Left lung (tissue), 10 donors: Measurements from ENCODE around the gene GNLY. TPM values are rescaled to one million over a fixed set of nuclear protein-coding genes. Genes with fewer than 3 reads are reported as not detected.

Source experiments
- ATAC-seq: fragments of 200-7000 bp; cut with Tn5 transposase; one replicate; pipeline ENCODE4 v1.9.1; 2020; ENCODE audit warnings: moderate library complexity
- DNase-seq, 4 donors: peaks; one replicate each; pipeline ENCODE4 v3.0.0-alpha.2; 2013 to 2020
- H3K27ac ChIP-seq, 2 donors: fragments of 200-600 bp; sonication (generic) in 1 of 2; one replicate each; pipeline versions ENCODE4 v1.5.0 to v1.8.0; 2020 to 2021
- H3K27me3 ChIP-seq, 2 donors: fragments of 200-600 bp; sonication (generic) in 1 of 2; one replicate each; pipeline versions ENCODE4 v1.5.0 to v1.8.0; 2020 to 2021
- H3K36me3 ChIP-seq, 2 donors: fragments of 200-600 bp; sonication (generic) in 1 of 2; one replicate each; pipeline versions ENCODE4 v1.5.0 to v1.8.0; 2020 to 2021
- H3K4me1 ChIP-seq, 2 donors: fragments of 200-600 bp; one replicate each; pipeline ENCODE4 v1.8.0; 2021
- H3K4me3 ChIP-seq, 2 donors: fragments of 200-600 bp; sonication (generic) in 1 of 2; one replicate each; pipeline versions ENCODE4 v1.5.0 to v1.8.0; 2020 to 2021; ENCODE audit warnings: mild to moderate bottlenecking in 1 of 2
- H3K9me3 ChIP-seq, 2 donors: fragments of 200-600 bp; sonication (generic) in 1 of 2; one replicate each; pipeline versions ENCODE4 v1.5.0 to v1.8.0; 2020 to 2021
- intact Hi-C, 2 donors: fragments of 100-400 bp; cut with DNase I; formaldehyde crosslinking; loops; one replicate each; pipeline versions ENCODE4 v1.11.2 to v1.14.2; 2022
- polyA plus RNA-seq, 6 donors: library from polyadenylated mRNA; unstranded; fragments of 120-200 nt; gene quantifications; one replicate each; pipeline ENCODE4 v1.2.1, GENCODE V29; 2013; ENCODE audit not compliant: insufficient read length in 6 of 6
- total RNA-seq, 2 donors: library from RNA; stranded (reverse); fragmentation: NEBNext Ultra II Directional; extraction: Animal tissue kit (Norgen Biotek cat#: 25700); gene quantifications; one replicate each; pipeline ENCODE4 v1.2.1, GENCODE V29; 2021
- TF ChIP-seq, protein P1 (sequence below), 2 donors: fragments of 200-600 bp; sonication (generic) in 1 of 2; IDR thresholded peaks; one replicate each; pipeline versions ENCODE4 v1.5.0 to v1.8.0; 2021; ENCODE audit warnings: antibody characterized with exemption in 2 of 2
- donor health status: DM: no; HTN: yes; CAD: no.
- donor health status: DM: no; HTN: no; CAD: no.

The GNLY gene
- total and polyA plus RNA-seq, 8 donors: 0.90 to 10.5 (median 2.2) TPM

DNA sequence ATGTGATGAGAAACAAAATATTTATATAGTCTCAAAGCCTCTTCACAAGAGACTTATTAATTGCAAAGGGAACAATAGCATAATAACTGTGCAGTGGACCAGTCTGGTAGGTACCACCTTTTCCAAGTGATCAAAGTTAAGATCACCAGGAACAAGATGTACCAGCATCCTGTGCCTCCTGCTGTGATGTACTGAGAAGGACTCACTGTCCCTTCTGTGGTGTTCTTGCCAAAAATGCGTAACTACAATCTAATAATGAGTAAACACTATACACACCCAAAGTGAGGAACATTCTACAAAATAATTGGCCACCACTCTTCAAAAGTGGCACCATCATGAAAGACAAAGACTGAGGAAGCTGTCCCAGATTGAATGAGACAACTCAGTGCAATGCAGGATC, 14.5 kb downstream of the GNLY start:
- peaks cover 80 to 99% of the 10 kb centered on the region in 2 donors for H3K4me1 ChIP-seq
- TF ChIP-seq, protein P1, sequence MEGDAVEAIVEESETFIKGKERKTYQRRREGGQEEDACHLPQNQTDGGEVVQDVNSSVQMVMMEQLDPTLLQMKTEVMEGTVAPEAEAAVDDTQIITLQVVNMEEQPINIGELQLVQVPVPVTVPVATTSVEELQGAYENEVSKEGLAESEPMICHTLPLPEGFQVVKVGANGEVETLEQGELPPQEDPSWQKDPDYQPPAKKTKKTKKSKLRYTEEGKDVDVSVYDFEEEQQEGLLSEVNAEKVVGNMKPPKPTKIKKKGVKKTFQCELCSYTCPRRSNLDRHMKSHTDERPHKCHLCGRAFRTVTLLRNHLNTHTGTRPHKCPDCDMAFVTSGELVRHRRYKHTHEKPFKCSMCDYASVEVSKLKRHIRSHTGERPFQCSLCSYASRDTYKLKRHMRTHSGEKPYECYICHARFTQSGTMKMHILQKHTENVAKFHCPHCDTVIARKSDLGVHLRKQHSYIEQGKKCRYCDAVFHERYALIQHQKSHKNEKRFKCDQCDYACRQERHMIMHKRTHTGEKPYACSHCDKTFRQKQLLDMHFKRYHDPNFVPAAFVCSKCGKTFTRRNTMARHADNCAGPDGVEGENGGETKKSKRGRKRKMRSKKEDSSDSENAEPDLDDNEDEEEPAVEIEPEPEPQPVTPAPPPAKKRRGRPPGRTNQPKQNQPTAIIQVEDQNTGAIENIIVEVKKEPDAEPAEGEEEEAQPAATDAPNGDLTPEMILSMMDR (IDR thresholded peaks at IDR 0.05): no peak
- H3K36me3 ChIP-seq: no peaks in the 10 kb centered on the region
- intact Hi-C loops: no loop called here
- H3K27ac ChIP-seq: peak overlapping the region; percentile 94 to 95
- H3K27me3 ChIP-seq: no peaks in the 10 kb centered on the region
- DNase-seq (no peak), ATAC-seq (no peak)
- no peak overlapping the region for H3K4me3 ChIP-seq
- H3K9me3 ChIP-seq: no peaks in the 10 kb centered on the region

DNA sequence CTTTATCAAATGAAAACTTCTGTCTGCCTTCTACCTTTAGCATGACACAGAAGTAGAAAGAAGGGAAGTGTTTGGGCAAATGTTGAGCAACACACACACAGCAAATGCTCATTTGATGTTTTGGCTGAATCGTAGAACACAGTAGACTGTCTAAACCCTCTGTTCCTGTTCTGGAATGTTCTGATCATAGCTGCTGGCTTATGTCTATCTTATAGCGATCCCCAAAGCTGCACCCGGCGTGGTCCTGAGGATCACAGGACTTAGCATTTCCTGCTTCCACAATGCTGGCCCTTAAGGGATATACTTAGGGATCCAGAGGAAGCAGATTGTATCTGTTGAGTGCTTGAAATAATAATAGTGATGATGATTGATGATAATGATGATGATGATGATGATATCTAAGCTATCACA, 15.2 kb downstream of the GNLY start:
- H3K4me1 ChIP-seq: peaks cover 78 to 99% of the 10 kb centered on the region in 2 donors
- DNase-seq (no peak), ATAC-seq (no peak)
- intact Hi-C loops: no loop called here
- TF ChIP-seq, protein P1 (IDR thresholded peaks at IDR 0.05): no peak
- H3K27me3 ChIP-seq: no peaks in the 10 kb centered on the region
- no peak overlapping the region for H3K4me3 ChIP-seq
- no peaks in the 10 kb centered on the region for H3K36me3 ChIP-seq
- no peaks in the 10 kb centered on the region for H3K9me3 ChIP-seq
- peak overlapping the region; percentile 94 to 95 for H3K27ac ChIP-seq

DNA sequence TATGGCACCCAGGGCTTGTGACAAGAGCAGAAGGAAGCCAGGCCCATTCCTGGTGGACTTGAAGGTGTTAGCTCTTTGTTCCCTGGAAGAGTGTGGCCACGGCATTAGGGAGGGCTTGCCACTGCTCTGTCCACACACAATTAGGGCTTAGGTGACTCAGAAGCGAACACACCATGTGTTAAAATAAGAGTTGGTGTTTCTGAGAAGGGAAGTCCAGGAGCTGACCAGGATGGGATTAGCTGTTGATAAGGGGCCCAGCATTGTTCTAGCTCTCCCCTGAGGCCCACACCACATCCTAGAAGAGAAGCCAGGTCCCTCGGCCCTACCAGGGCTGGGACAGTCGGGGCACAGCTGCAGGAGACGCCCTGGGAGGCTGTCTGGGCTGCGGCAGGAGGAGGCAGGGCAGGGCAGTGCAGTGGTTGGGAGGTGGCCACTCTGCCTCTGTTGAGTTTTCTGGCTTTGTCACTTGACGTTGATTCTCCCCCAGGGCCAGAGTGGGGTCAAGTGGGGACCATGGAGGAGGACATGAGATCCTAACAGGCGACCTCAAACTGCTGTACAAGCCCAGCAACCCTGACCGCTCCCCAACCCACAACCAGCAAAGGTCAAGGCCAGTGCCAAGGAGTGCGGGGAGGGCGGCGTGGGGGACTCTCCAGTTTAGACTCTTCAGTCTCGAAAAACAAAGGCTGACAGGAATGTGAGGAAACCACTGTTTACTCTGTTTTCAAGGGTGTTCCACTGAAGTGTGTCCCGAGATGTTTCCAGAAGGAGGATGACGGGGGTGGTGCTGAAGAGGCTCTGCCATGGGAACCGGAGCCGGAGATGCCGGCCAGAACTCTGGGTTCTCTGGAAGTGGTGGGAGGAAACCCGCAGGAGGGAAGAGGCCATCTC, 16.8 kb downstream of the GNLY start:
- DNase-seq: peak; percentile 38 to 93 (median 85)
- peaks cover 67 to 99% of the 10 kb centered on the region in 2 donors for H3K4me1 ChIP-seq
- peak overlapping the region; percentile 94 to 95 for H3K27ac ChIP-seq
- intact Hi-C loops: loop anchor here in 1 of 2 donors (5.0 kb wide), 1 partner anchor 44 kb away; the partner anchor contains the start of gene SFTPB
- no peaks in the 10 kb centered on the region for H3K36me3 ChIP-seq
- no peaks in the 10 kb centered on the region for H3K9me3 ChIP-seq
- ATAC-seq: peak; percentile 58
- peak overlapping the region in 1 of 2 donors; percentile 34 for H3K4me3 ChIP-seq
- no peaks in the 10 kb centered on the region for H3K27me3 ChIP-seq
- TF ChIP-seq, protein P1 (IDR thresholded peaks at IDR 0.05): no peak

DNA sequence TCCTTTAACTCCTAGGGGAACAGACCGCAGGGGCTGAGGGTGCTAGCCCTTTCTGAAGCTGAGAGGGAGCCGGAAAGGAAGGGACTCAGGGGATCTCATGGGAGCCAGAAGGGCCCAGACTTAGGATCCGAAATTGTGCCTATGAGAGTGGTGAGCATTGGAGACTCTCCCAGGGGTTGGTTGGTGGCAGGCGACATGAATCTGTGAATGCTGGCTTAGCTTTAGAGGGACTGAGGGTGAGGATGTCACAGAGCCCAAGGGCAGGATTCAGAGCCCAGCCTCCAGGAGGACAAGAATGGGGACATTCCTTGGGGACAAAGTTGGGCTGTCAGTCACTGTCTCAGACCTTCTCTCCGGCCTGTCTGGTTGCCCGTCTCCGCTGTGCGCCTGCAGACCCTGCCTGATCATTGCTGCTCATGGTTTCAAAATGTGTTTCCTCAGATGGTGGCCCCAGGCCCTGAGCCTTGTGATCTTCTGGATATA, 17.5 kb downstream of the GNLY start:
- DNase-seq (no peak), ATAC-seq (no peak)
- H3K4me1 ChIP-seq: peaks cover 60 to 99% of the 10 kb centered on the region in 2 donors
- no peaks in the 10 kb centered on the region for H3K9me3 ChIP-seq
- no peaks in the 10 kb centered on the region for H3K27me3 ChIP-seq
- peak overlapping the region; percentile 17 to 34 for H3K4me3 ChIP-seq
- no peaks in the 10 kb centered on the region for H3K36me3 ChIP-seq
- H3K27ac ChIP-seq: peak overlapping the region; percentile 94 to 95
- intact Hi-C loops: loop anchor here in 1 of 2 donors (5.0 kb wide), 1 partner anchor 44 kb away; the partner anchor contains the start of gene SFTPB
- TF ChIP-seq, protein P1 (IDR thresholded peaks at IDR 0.05): no peak

DNA sequence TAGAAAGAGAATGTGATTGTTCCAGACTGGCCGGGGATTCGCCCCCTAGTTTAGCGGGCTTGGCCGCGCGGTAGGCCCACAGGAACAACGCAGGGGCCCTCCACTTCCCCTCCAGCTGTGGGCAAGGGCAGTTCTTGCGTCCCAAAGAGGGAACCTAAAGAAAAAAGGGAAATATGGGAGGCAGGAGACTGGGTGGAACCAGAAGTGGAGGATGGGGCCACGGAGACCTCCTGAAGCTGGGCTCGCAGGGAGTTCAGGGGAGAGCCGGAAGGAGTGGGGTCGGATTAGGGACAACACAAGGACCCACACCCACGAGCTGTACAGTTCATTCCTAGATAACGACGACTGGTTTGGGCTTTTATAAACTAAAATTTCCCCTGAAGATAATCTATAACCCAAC, 18.2 kb downstream of the GNLY start:
- Histone ChIP-seq H3K27me3 (no peaks in the 10 kb centered on the region), H3K4me3 (peak overlapping the region in 1 of 2 donors; percentile 34), H3K9me3 (no peaks in the 10 kb centered on the region), H3K27ac (peak overlapping the region; percentile 94 to 95), H3K36me3 (no peaks in the 10 kb centered on the region), H3K4me1 (peaks cover 53 to 96% of the 10 kb centered on the region in 2 donors)
- peak in 2 of 4 donors; percentile 68 to 89 for DNase-seq
- TF ChIP-seq, protein P1 (IDR thresholded peaks at IDR 0.05): no peak
- intact Hi-C loops: loop anchor here in 1 of 2 donors (5.0 kb wide), 1 partner anchor 45 kb away; the partner anchor contains the start of gene SFTPB
- no peak for ATAC-seq
